GM13977 (cell line): Measurements from ENCODE around the gene MUTYH.

Experiments used
- DNase-seq: peaks from one replicate; pipeline ENCODE4 v3.0.0; 2012; ENCODE audit warnings: low spot score
- in situ Hi-C: fragments of 300-500 bp; cut with MboI; formaldehyde crosslinking; loops from one replicate; pipeline ENCODE4 v1.12.0; 2022; ENCODE audit warnings: low sequenced_read_pairs, low pct_unique_long_range_greater_than_20kb, mixed read lengths, inconsistent platforms; ENCODE audit not compliant: unreplicated experiment
- TF ChIP-seq, protein P1 (sequence below): IDR thresholded peaks from 2 replicates; pipeline ENCODE4 v1.5.1; 2012; ENCODE audit warnings: mild to moderate bottlenecking, control low read depth; ENCODE audit not compliant: insufficient read depth; ENCODE audit errors: extremely low read depth, missing control alignments

The MUTYH gene

DNA sequence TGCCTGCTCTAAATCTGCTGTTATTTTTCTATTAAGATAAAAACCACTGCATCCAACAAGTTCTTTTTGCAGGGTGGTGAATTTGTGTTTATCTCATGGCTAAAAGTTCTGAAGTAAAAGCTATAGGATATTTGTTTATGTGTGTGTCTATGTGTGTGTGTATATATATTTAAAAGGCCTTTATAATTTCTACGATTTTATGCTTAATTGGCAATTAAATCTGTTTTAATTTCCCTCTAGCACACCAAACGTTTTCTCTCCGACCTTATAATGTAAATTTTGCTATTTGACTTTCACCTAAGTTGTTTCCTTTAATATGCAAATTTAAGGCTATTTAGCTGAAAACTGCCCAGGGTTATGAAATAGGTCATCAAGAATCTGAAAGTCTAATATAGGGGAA lies 33.3 kb downstream of the MUTYH start:
- TF ChIP-seq, protein P1, sequence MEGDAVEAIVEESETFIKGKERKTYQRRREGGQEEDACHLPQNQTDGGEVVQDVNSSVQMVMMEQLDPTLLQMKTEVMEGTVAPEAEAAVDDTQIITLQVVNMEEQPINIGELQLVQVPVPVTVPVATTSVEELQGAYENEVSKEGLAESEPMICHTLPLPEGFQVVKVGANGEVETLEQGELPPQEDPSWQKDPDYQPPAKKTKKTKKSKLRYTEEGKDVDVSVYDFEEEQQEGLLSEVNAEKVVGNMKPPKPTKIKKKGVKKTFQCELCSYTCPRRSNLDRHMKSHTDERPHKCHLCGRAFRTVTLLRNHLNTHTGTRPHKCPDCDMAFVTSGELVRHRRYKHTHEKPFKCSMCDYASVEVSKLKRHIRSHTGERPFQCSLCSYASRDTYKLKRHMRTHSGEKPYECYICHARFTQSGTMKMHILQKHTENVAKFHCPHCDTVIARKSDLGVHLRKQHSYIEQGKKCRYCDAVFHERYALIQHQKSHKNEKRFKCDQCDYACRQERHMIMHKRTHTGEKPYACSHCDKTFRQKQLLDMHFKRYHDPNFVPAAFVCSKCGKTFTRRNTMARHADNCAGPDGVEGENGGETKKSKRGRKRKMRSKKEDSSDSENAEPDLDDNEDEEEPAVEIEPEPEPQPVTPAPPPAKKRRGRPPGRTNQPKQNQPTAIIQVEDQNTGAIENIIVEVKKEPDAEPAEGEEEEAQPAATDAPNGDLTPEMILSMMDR = no peak
- DNase-seq = no peak
- in situ Hi-C loops = loop anchor here (10.0 to 25.0 kb wide), 2 partner anchors 58 to 470 kb away; partner anchors contain the start of gene PTCH2

DNA sequence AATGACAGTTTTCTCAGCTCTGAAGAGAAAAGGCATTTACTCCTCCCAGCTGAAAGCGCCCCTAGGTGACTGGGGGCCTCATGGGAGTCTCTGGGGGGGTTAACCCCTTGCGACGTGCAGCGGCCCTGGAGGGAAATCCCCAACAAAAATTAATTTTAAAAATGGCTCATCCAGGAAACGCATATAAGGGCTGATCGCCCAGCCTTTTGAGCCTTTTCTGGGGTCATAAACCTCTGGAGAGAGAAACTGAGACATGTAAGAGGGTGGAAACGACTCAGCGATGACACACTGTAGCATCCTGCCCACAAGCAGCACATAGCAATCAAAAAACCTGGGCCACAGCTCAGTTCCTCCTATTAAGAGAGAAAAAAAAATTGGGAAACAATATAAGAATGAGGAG lies 33.9 kb downstream of the MUTYH start:
- peak; percentile 70 for DNase-seq
- in situ Hi-C loops = loop anchor here (10.0 to 25.0 kb wide), 2 partner anchors 58 to 469 kb away; partner anchors contain the start of gene PTCH2
- TF ChIP-seq, protein P1 = no peak

DNA sequence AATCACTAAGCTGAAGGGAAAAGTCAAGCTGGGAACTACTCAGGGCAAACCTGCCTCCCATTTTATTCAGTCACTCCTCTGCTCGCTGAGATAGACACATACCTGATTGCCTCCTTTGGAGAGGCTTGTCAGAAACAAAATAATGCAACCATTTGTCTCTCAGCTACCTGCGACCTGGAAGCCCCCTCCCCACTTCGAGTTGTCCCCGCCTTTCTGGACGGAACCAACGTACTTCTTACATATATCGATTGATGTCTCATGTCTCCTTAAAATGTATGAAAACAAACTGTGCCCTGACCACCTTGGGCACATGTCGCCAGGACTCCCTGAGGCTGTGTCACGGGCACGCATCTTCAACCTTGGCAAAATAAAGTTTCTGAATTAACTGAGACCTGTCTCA lies 35.0 kb downstream of the MUTYH start:
- TF ChIP-seq, protein P1 = no peak
- DNase-seq = no peak
- in situ Hi-C loops = loop anchor here (10.0 to 25.0 kb wide), 2 partner anchors 60 to 468 kb away; partner anchors contain the start of gene PTCH2

DNA sequence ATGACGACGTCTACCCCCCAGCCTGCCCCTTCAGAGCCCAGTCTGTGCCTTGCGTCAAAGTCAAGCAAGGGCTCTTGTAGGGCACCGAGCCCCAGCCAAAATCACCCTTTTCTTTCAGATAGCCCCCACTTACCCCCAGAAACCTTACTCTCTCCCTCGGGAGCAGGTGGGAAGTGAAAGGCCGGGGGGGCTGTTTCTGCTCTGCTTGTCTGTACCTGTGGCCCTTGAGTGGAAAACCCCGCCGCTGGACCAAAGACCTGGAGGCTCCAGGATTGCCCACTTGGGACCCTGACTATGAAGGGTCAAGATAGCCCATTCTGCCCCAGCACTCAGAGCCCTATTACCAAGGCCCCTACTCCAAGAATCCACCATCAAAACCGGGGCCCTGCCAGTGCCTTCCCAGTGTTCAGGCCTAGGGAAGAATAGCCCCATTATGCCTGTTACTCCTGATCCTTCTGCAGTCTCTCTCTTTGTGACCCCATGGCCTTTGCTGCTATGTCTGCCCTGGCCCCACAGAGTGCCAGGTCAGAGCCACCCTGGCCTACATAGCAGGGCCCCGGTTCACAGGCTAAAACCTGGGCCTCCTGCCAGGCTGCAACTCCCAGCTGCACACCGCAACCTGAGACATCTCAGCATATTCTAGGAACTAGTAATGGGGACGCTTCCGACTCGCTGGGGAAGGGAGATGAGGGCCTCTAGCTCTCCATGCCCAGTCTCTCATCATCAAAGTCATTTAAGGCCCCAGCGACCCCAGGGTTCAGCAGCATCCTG lies 35.7 kb downstream of the MUTYH start:
- TF ChIP-seq, protein P1 = no peak
- in situ Hi-C loops = loop anchor here (5.0 to 25.0 kb wide), 3 partner anchors 60 to 467 kb away; partner anchors contain the start of gene PTCH2
- DNase-seq = peak; percentile 28

DNA sequence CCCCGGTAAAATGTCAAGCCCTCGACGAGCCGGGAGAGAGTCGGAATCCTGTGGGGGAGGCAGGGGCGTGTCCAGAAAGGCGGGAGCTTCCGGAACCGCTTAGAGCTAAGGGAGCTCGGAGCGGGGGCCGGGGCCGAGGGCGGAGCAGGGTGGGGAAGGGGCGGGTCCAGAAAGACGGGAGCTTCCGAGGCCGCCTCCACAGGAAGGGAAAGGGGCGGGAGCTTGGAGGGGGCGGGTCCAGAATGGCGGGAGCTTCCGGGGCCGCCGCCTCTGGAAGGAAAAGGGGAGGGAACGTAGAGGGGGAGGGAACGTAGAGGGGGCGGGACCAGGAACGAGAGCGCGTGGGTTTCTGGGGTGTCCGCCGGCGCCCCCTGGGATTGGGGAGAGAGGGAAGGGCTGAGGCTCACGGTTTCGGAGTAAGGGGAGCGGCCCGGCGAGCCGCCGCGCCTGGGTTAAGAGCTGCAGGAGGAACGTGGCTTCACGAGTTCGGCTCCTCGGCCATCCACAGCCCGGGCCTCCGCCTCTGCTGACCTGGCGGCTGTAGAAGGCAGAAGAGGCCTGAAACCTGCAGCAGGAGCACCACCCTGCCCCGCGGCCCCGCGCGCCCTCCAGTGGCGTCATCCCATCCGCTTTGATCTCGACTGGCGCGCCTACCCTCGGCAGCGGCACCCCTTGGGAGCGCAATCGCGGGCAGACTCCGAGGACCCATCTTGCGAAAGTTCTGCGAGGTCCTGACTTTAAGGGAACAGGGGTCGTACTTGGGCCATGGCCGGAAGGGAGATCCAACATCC lies 36.5 kb downstream of the MUTYH start:
- TF ChIP-seq, protein P1 = peak; percentile 86
- in situ Hi-C loops = loop anchor here (5.0 to 25.0 kb wide), 3 partner anchors 61 to 466 kb away; partner anchors contain the start of gene PTCH2
- DNase-seq = peak; percentile 96

DNA sequence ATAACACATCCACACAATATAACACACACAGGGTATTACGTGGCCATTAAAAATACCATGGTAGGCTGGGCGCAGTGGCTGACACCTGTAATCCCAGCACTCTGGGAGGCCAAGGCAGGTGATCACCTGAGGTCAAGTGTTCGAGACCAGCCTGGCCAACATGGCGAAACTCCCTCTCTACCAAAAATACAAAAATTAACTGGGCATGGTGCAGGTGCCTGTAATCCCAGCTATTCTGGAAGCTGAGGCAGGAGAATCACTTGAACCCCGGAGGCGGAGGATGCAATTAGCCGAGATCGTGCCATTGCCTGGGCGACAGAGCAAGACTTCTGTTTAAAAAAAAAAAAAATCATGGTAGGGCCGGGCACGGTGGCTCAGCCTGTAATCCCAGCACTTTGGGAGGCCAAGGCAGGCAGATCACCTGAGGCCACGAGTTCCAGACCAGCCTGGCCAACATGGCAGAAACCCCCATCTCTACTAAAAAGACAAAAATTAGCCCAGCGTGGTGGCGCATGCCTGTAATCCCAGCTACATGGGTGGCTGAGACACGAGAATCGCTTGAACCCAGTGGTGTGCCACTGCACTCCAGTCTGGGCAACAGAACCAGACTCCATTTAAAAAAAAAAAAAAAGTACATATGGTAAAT lies 37.6 kb downstream of the MUTYH start:
- in situ Hi-C loops = loop anchor here (5.0 to 25.0 kb wide), 3 partner anchors 62 to 465 kb away; partner anchors contain the start of gene PTCH2
- TF ChIP-seq, protein P1 = no peak
- no peak for DNase-seq
